Activated T-cell treated with anti-CD3 and anti-CD28 coated beads, Interleukin-2, amount 50 U/mL, for 1 hour (primary cell): ENCODE results near the gene EMP2.
"Not testable (repeated sequence)": the region's sequence is repeated elsewhere in the genome, so short reads cannot be mapped to it uniquely, and the experiment has no call there.

ENCODE experiments used
- DNase-seq: peaks from one replicate; pipeline ENCODE4 v3.0.0-alpha.2; 2020

Gene EMP2

DNA sequence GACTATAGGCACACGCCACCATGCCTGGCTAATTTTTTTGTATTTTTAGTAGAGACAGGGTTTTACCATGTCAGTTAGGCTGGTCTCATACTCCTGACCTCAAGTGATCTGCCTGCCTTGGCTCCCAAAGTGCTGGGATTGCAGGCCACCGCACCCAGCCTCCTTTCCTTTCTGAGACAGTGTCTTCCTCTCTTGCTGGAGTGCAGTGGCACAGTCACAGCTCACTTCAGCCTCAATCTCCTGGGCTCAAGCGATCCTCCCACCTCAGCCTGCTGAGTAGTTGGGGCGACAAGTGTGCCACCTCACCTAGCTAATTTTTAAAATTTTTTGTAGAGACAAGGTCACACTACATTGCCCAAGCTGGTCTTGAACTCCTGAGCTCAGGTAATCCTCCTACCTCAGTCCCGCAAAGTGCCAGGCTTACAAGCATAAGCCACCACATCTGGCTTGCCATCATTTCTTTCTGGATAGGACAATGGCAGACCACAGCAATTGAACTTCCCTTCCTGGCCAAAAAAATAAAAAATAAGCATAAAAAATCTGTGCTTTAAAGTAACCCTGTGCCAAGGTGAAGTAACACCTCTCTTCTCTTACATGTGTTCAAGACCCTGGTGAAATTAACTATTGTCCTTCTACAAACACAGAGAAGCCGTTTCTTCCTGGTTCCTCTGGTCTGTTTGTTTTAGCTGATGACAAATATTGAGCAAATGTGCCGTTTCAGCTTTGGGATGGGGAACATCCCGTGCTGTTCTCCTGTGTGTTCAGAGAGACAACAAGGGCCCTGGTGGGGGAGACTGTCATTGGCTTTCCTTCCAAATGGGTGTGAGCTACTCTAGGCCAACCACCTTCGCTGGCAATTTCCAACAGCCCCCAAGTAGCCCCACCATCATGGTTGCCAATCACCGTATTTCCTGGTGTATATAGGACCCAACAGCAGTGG is 60.2 kb downstream of the EMP2 start:
- DNase-seq = no peak

DNA sequence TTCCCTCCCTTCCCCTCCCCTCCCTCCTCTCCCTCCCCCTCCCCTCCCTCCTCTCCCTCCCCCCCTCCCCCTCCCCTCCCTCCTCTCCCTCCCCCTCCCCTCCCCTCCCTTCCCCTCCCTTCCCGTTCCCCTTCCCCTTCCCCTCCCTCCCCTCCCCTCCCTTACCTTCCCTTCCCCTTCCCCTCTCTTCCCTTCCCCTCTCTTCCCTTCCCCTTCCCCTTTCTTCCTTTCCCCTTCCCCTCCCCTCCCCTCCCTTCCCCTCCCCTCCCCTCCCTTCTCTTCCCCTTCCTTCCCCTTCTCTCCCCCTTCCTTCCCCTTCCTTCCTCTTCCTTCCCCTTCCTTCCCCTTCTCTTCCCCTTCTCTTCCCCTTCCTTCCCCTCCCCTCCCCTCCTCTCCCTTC is 61.1 kb downstream of the EMP2 start:
- no peak for DNase-seq

DNA sequence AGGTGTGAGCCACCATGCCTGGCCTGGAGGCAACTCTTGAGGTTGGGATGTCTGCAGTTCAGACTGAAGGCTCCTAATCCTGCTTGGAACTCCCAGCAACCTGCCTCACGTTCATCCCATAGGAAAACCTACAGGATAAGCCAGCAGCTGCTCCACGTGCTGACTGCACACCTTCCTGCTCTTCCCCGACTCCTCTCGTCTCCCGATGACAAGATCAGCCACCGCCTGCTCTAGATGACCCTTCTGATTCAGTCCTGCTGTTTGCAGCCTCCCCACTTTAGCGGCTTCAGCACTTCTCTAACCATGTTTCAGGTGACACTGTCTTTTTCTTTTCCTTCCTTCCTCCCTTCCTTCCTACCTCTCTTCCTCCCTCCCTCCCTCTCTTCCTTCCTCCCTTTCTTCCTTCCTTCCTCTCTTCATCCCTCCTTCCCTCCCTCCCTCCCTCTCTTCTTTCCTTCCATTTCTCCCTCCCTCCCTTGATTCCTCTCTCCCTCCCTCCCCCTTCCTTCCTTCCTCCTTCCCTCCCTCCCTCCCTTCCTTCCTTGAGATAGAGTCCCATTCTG is 61.8 kb downstream of the EMP2 start:
- no peak for DNase-seq

DNA sequence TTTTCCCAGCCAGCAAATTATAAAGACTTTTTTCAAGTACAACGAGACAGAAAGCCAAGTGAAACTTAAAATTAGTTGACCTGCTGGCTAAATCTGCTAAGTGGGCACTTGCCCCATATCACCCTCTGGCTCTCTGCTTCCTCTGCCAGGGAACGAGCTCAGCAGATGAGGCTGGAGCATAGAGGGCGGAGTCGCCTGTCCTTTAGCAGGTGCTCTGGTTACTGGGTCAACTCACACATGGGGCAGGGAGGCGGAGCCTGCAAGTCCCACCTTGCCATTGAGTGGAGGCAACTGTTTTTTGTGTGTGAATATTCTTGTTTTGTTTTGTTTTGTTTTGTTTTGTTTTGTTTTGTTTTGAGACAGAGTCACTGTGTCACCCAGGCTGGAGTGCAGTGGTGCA is 62.5 kb downstream of the EMP2 start:
- DNase-seq = no peak

DNA sequence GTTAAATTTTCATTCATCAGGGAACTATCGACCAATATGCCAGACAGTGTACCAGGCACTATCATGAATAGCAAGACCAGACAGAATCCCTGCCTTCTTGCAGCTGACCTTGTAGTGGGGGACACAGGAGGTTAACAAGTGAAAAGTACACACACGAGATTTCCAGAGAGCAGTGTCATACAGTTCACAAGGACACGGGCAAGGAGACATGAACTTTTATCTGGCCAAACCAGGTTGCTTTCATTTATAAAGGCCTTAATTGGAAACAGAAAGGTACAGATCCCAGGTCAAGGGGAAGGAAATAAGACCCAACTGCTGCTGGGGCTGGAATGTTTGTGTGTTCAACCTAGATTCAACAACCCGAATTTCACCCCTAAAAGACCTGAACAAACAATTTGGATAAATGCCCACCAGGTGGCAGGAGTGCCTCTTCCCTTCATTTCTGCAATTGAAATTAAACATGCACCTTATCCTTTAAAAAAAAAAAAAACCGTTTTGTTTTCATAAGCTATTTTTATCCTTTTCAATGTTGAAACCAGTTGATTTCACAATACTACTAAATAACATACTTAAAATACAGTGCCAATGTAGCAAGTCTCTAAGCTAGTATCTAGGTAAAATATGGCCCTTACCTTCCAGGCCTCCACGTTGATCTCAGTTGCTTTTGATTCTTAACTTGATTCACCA is 65.9 kb downstream of the EMP2 start:
- peak; percentile 23 for DNase-seq

DNA sequence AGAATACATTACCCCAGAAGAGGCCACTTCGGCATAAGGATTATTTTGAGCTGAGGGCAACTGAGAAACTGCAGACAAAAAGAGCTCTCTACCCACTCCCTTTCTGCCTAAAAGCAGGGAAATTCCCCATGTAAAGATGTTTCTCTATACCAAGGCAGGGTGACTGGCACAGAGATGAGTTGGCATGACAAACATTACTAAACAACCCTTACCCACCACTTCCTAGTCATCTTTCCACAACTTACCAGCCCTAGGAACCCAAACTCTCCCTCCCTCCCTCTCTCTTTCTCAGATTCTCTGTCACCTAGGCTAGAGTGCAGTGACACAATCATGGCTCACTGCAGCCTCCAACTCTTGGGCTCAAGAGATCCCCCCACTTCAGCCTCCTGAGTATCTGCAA is 68.6 kb downstream of the EMP2 start:
- DNase-seq = no peak

DNA sequence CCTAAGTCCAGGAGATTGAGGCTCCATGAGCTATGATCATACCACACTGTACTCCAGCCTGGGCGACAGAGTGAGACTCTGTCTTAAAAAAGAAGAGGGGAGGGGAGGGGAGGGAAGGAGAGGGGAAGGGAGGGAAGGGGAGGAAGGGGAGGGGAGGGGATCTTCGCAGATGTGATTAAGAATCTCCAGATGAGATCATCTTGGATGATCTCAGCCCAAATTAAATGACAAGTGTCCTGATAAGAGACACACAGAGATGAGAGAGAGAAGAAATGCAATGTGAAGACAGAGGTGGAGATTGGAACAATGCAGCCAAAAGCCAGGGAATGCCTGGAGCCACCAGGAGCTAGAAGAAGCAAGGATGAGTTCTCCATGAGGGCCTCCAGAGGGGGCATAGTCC is 70.1 kb downstream of the EMP2 start:
- no peak for DNase-seq

DNA sequence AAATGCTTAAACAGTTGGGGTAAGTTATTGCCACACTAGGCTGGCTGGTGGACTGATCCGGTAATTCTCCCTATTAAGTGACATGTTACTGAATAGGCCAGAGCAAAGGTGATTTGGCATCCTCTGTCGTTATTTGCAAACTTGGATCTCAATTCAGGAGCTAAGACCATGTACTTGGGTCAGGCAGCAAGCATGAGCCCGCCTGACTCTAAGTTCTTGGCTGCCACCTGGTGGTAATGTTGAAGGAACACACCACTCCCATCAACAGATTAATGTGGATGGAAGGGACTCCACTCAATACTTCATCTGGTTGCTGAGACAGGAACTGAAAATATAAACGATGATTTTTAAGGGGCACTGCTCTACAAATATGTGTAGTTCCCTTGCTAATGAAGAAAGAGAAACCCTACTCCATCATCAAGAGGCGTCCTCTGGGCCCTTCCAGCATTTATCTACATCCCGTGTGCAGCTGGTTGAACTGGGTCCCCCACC is 70.8 kb downstream of the EMP2 start:
- peak; percentile 41 for DNase-seq

DNA sequence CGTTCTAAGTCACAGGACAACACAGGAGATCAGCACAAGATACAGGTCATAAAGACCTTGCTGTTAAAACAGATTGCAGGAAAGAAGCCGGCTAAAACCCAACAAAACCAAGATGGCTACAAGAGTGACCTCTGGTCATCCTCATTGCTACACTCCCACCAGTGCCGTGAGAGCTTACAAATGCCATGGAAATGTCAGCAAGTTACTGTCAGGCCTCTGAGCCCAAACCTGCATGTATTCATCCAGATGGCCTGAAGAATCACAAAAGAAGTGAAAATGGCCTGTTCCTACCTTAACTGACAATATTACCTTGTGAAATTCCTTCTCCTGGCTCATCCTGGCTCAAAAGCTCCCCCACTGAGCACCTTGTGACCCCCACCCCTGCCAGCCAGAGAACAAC is 75.1 kb downstream of the EMP2 start:
- DNase-seq = not testable (repeated sequence)

DNA sequence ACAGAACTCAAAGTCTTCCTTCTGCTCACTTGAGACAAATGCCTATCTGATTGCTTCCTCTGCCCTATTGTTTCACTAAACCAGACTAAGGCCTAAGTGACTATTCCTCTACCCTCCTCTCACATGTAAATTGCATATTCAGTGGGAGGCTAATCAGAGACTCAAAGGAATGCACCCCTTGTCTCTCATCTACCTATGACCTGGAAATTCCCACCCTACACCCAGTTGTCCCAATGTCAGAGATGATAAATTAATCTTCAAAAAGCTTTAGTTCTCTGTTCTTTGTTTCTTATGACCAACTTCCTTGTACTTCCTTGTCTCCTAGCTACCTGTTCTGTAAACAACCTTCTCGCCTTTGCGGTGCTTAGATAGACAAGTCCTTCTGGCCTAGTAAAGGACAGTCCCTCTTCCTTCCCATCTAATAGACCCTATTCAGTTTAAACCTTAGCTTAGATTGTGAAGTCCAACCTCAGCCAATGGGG is 76.0 kb downstream of the EMP2 start:
- no peak for DNase-seq

DNA sequence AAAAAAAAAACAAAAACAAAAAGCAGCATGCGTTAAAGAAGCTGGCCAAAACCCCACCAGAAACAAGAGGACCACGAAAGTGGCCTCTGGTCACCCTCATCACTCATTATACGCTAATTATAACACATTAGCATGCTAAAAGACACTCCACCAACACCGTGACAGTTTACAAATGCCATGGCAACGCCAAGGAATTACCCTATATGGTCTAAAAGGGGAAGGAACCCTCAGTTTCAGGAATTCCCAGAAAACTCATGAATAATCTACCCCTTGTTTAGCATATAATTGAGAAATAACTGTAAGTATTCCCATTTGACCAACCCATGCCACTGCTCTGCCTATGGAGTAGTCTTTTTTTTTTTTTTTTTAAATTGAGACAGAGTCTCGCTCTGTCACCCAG is 77.6 kb downstream of the EMP2 start:
- no peak for DNase-seq

DNA sequence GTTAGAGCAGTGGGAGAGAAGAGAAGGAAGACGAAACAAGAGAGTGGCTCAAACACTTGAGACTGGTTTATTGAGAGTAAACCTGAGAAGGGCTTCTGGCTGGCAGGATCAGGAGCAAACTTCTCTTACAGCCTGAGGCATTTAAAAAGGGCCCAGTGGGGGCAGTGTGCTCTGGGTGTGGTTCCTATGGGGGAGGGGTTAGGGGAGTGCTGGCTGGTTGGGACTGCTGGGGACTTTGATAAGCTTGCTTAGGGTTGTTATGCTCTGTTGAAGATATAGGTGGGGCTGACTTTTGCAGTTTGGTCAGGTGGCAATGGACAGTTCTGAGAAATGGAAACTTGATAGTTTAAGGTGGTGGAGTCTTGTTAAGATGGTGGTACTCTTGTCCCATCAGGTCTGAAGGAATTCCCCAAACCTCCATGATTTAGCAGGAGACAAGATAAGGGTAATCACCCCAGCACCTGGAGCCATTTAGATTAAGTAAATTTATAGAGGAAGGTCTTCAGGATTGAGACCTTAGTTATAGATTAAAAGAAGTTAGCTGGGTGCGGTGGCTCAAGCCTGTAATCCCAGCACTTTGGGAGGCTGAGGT is 79.3 kb downstream of the EMP2 start:
- DNase-seq = no peak

DNA sequence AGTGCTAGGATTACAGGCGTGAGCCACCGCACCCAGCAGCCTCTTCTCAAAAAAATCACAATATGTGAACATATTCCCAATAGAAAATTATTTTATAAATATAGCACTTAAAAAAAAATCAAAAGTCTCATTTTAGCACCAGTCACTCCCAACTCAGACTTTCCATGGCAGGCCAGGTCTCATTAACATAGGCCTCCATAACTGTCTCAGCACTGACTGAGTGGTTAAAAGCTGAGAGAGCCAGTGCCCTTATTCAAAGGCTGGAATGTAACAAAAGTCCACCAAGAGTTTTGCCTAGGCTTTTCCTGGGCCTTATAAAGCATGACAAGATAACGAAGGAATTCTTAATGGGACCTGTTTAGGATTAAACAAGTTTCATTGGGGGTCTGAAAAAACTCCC is 79.8 kb downstream of the EMP2 start:
- DNase-seq = no peak

DNA sequence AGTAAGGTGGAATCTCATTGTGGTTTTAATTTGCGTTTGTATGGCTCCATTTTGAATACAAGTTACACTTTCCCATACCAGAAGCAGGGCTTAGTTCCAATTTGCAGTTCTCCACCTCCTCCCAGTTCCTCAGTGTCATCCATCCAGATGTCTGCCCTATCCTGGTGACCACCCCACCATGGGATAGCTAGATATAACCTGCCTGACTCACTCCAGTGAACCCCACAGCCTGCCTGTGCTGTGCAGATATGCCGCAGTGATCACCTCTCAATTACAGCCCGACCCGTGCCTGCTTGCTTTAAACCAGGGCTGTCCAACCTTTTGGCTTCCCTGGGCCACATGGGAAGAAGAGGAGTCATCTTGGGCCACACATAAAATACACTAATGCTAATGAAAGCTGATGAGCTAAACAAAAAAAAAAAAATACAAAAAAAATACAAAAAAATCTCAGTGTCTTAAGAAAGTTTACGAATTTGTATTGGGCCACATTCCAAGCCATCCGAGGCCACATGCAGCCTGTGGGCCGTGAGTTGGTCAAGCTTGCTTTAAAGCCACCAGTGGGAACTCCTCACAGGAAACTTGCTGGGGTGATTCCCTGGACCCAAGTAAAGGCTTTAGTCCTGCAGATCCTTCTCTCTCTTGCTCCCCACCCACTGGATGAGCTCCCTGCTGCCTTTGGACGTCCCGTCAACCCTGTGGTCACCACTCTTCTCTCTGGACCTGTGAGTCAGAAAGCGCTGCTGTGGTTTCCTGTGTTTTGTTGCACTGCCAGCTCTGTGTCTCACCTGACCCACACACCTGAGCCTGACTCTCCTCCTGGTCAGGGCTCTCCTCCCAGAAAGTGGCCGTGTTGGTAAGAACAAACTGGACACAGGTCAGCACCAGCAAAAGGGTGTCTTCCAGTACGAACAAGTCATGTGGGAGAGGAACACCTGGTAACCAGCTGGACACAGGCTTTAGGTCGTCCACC is 83.0 kb downstream of the EMP2 start:
- DNase-seq = no peak

DNA sequence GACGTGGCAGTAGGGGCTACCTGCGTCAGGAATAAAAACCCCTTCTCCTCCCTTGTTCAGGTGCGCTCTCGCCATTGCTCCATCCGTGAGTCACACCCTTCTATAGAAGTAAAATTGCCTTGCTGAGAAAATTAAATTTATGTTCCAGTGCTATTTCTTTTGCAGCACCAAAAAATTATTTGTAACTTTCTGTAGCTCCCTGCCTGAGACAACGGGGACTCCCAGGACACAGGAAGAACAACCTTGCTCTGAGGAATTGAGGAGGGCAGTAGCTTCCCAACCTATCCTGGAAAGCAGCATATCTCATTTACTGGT is 85.4 kb downstream of the EMP2 start:
- no peak for DNase-seq

DNA sequence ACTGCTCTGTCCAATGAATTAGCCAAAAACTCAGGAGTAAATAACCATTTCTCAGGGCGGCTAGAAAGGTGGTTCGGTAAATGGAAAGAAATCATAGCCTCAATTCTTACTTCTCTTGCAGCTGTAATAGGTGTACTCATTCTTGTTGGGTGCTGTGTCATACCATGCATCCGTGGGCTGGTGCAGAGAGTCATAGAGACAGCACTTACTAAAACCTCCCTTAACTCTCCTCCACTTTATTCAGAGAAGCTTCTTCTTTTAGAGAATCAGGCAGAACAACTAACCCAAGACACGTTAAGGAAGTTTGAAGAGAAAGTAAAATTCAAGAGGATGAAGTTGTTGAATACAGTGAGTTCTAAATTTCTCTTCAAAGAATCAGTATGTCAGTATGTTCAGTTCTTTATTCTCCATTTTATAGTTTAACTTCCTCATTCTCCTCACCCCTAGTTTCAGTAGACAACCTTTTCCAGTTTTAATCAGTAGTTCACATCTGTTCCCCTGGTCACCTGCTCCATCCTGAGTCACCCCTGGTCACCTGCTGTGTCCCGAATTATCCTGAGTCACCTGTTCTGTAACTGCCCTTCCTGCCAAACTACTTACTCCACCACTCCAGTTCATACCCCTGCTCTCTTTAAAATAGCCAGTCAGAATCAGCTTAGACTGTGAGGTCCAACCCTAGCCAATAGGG is 85.9 kb downstream of the EMP2 start:
- DNase-seq = no peak

DNA sequence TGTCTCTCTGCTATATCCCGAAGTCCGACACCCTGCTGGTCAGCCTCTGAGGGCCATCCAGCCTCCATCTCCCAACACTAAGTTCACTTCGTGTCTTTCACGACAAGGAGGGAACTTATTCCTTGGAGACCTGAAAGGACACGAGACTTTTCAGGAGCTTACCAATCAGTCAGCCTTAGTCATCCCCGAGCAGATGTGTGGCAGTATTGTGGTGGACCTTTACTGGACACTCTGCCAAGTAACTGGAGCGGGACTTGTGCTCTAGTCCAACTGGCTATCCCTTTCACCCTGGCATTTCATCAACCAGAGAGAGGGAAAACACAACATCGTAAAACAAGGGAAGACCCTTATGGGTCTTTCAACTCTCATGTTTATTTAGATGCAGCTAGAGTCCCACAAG is 87.1 kb downstream of the EMP2 start:
- no peak for DNase-seq

DNA sequence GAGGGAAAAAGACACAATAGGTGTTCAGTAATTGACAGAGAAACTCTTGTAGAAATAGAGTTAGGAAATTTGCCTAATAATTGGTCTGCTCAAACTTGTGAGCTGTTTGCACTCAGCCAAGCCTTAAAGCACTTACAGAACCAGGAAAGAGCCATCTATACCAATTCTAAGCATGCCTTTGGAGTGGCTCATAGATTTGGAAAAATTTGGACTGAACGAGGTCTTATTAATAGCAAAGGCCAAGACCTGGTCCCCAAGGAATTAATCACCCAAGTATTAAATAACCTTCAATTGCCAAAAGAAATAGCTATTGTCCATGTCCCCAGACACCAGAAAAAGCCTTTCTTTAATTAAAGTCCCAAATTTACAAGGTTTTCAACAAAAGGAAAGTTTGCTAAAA is 90.3 kb downstream of the EMP2 start:
- no peak for DNase-seq

DNA sequence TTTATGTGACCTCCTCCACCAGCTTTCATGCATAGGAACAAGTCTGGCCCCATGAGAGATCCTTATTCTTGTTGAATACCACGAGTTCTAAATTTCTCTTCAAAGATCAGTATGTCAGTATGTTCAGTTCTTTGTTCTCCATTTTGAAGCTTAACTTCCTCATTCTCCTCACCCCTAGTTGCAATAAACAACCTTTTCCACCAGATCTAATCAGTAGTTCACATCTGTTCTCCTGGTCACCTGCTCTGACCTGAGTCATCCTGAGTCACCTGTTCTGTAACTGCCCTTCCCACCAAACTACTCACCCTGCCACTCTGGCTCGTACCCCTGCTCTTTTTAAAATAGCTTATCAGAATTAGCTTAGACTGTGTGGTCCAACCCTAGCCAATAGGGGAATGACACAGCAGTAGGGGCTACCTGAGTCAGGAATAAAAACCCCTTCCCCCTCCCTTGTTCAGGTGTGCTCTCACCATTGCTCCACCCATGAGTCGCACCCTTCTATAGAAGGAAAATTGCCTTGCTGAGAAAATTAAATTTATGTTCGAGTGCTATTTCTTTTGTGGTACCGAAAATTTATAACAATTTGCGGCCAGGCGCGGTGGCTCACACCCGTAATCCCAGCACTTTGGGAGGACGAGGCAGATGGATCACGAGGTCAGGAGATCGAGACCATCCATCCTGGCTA is 94.6 kb downstream of the EMP2 start:
- DNase-seq = no peak

DNA sequence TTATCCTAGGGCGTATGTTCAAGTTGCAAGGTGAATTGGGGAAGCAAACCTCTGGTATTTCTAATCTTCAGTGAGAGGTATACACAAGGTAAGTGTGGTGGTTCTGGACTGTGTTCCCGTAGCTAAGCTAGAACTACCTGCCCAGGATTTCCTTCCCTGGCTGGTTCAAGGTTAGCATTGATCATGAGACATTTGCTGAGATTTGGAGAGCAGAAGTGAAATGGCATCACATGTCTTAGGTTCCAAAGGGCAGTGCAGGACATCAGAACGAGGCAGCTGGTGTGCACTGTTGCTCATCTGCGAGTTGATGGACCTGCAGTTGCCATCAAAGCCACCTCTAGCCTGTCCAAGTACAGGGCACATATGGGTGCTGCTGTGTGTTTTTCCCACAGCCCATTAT is 95.2 kb downstream of the EMP2 start:
- DNase-seq = no peak

DNA sequence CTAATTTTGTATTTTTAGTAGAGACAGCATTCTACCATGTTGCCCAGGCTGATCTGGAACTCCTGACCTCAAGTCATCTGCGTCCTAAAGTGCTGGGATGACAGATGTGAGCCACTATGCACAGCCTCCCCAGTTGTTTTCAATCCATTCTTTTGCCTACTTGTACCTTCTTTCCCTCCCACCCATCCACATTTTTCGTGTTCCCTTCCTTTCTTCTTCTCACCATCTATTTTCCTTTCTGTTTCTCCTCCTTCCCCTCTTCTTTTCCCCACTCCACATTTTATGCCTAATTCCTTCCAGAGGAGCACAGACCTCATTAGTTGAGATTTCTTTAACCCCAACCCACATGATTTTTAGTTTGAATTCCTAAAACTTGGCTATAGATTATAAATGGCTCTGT is 100.2 kb downstream of the EMP2 start:
- DNase-seq = no peak
